SIG-M5 (cell line): ENCODE data around the gene PLEKHM2.
"Not testable (repeated sequence)": the region's sequence is repeated elsewhere in the genome, so short reads cannot be mapped to it uniquely, and the experiment has no call there.

Experiments
- DNase-seq: peaks from one replicate; lab custom pipeline; 2025; lab: John Stamatoyannopoulos, UW

PLEKHM2 gene

GRCh38 chr1:15684042-15684461 lies at the start of gene PLEKHM2:
TSS of gene PLEKHM2 (plus strand) at chr1:15684320. CDS start at chr1:15684559, 239 bp downstream.
- DNase-seq = no peak

GRCh38 chr1:15636436-15636835 lies 47.7 kb upstream of the PLEKHM2 start:
- no peak for DNase-seq

GRCh38 chr1:15637826-15638225 lies 46.3 kb upstream of the PLEKHM2 start:
- DNase-seq = no peak

GRCh38 chr1:15639262-15639661 lies 44.9 kb upstream of the PLEKHM2 start:
- no peak for DNase-seq

GRCh38 chr1:15639931-15640330 lies 44.2 kb upstream of the PLEKHM2 start:
- no peak for DNase-seq

GRCh38 chr1:15640667-15641066 lies 43.5 kb upstream of the PLEKHM2 start:
- no peak for DNase-seq

GRCh38 chr1:15649937-15650336 lies 34.2 kb upstream of the PLEKHM2 start:
- DNase-seq = no peak

- DNase-seq = no peak
Measured at GRCh38 chr1:15650433-15650832, 33.7 kb upstream of the PLEKHM2 start.

- DNase-seq = not testable (repeated sequence)
Measured at GRCh38 chr1:15652130-15652529, 32.0 kb upstream of the PLEKHM2 start.

GRCh38 chr1:15654091-15654690 lies 29.9 kb upstream of the PLEKHM2 start:
- no peak for DNase-seq

GRCh38 chr1:15656464-15656863 lies 27.7 kb upstream of the PLEKHM2 start:
- no peak for DNase-seq

- no peak for DNase-seq
Measured at GRCh38 chr1:15657021-15657420, 27.1 kb upstream of the PLEKHM2 start.

- DNase-seq = no peak
Measured at GRCh38 chr1:15660151-15660550, 24.0 kb upstream of the PLEKHM2 start.

GRCh38 chr1:15662477-15662876 lies 21.6 kb upstream of the PLEKHM2 start:
- no peak for DNase-seq

GRCh38 chr1:15663925-15664324 lies 20.2 kb upstream of the PLEKHM2 start:
- DNase-seq = no peak

GRCh38 chr1:15667362-15667761 lies 16.8 kb upstream of the PLEKHM2 start:
- DNase-seq = no peak

GRCh38 chr1:15668089-15668754 lies 15.9 kb upstream of the PLEKHM2 start:
- DNase-seq = no peak

- DNase-seq = no peak
Measured at GRCh38 chr1:15669074-15669473, 15.0 kb upstream of the PLEKHM2 start.

- no peak for DNase-seq
Measured at GRCh38 chr1:15669864-15670263, 14.3 kb upstream of the PLEKHM2 start.

GRCh38 chr1:15671430-15671829 lies 12.7 kb upstream of the PLEKHM2 start:
- no peak for DNase-seq

- no peak for DNase-seq
Measured at GRCh38 chr1:15674386-15675159, 9.5 kb upstream of the PLEKHM2 start.

- no peak for DNase-seq
Measured at GRCh38 chr1:15676010-15676409, 8.1 kb upstream of the PLEKHM2 start.
